ENCODE data around the gene PC.

The PC gene

DNA sequence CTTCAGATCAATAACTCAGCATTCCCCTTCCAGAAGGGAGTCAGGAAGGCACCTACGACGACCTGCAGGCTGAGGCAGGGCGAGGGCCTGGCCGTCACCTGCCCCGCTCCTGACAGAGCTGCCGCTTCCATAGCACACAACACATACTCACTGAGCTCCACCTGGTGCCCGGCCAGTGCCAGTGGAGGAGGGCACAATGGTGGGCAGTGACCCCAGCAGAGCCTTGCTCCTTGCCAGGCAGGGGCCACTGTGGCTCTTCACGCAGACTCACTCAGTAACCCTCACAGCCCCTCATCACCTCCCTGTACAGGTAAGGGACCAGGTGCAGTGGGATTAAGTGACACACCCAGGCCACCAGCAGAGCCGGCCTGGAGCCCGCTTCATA is 76.7 kb downstream of the PC start:
- peaks cover 0 to 20% of the 10 kb centered on the region in 2 donors for H3K4me1 ChIP-seq (ENCODE audit: control insufficient read depth in 1 of 2, insufficient read depth in 2 of 2, low read length in 2 of 2)
- H3K9me3 ChIP-seq (ENCODE audit: control insufficient read depth in 1 of 2, low read length in 2 of 2): no peaks in the 10 kb centered on the region
- H3K4me3 ChIP-seq (ENCODE audit: low read depth in 1 of 2, low read length in 2 of 2): no peak overlapping the region
- no peak overlapping the region for H3K27ac ChIP-seq (ENCODE audit: low read length)
- H3K36me3 ChIP-seq (ENCODE audit: control insufficient read depth in 1 of 2, insufficient read depth in 2 of 2, low read length in 2 of 2): no peaks in the 10 kb centered on the region
- H3K27me3 ChIP-seq (ENCODE audit: low read depth, low read length): no peaks in the 10 kb centered on the region

DNA sequence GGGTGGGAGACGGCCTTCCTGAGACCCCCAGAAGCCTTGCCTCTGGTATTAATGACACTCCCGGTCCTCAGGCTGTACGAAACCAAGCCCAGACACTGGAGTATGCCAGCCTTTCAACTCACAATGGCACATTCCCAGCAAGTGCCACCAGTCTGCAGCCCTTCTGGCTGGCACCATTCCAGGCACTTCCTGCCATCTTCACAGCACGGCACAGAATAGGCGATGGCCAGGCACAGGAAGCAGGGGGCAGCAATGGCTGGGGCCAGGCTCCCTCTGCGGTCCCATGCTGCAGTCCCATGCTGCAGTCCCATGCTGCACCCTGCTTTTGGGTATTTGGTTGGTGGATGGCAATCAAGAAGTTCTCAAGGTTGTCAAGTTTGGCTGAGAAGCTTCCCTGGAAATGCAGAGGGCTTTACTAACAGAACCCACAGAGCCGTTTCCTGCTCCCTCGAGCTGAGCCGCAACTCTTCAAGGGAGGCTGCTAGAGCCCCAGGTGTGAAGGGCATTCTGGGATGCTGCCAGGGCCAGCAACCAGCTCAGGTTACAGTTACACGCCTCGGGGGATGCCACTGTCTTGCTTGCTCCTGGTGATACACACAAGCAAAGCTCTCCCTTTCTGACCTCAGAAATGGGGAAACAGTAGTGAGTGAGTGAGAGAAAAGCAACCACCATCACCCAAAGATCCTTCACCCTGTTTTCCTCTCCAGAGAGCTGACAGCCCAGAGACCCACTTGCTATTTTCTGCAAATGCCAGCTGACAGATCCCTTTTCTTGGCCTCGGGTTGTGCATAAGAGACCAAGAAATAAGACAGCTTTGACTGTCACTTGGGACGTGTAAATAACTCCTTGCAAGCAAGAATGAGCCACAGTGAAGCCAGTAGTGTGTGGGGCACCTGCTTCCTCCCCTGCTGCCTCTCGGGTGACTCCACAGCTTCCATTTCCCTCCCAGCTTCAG is 77.4 kb downstream of the PC start:
- Histone ChIP-seq H3K4me1 (ENCODE audit: control insufficient read depth in 1 of 2, insufficient read depth in 2 of 2, low read length in 2 of 2) (peaks cover 0 to 20% of the 10 kb centered on the region in 2 donors), H3K27ac (ENCODE audit: low read length) (no peak overlapping the region), H3K27me3 (ENCODE audit: low read depth, low read length) (no peaks in the 10 kb centered on the region), H3K9me3 (ENCODE audit: control insufficient read depth in 1 of 2, low read length in 2 of 2) (no peaks in the 10 kb centered on the region), H3K4me3 (ENCODE audit: low read depth in 1 of 2, low read length in 2 of 2) (no peak overlapping the region), H3K36me3 (ENCODE audit: control insufficient read depth in 1 of 2, insufficient read depth in 2 of 2, low read length in 2 of 2) (no peaks in the 10 kb centered on the region)

DNA sequence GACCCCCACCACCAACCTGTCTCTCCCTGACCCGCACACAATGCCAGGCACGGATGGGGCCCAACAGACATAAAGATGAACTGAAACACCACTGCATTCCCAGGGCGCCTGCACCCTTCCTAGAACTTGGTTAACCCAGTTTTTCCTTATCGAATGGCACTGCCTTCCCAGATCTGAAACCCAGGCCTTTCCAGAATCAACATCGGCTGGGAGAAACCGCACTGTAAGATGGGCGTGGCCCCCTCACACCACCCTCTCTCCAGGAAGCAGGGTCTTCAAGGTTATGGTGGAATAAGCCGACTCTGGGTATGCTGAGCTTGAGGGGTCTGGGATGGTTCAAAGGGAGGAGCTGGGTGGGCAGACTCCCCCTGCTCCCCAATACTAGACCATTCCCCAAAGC is 78.2 kb downstream of the PC start:
- Histone ChIP-seq H3K4me3 (ENCODE audit: low read depth in 1 of 2, low read length in 2 of 2) (no peak overlapping the region), H3K27ac (ENCODE audit: low read length) (no peak overlapping the region), H3K4me1 (ENCODE audit: control insufficient read depth in 1 of 2, insufficient read depth in 2 of 2, low read length in 2 of 2) (peaks cover 0 to 20% of the 10 kb centered on the region in 2 donors), H3K36me3 (ENCODE audit: control insufficient read depth in 1 of 2, insufficient read depth in 2 of 2, low read length in 2 of 2) (no peaks in the 10 kb centered on the region), H3K9me3 (ENCODE audit: control insufficient read depth in 1 of 2, low read length in 2 of 2) (no peaks in the 10 kb centered on the region), H3K27me3 (ENCODE audit: low read depth, low read length) (no peaks in the 10 kb centered on the region)

DNA sequence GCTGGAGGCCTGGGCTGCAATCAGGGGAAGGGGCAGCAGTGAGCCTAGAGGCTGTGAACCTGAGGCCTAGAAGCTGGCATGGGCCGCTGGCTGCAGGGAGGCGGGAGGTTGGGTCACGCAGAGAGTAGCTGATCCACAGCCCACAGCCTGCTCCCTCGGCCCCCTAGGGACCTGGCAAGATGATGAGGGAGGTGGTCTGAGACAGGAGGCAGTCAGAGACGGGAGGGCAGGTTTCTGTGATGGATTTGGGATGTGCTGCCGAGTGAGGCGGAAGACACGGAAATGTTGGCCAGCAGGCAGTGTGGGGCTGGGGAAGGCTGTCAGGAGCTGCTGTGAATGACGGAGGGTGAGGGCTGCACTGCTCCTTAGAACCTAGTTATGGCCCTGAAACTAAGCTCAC is 78.6 kb downstream of the PC start:
- Histone ChIP-seq H3K36me3 (ENCODE audit: control insufficient read depth in 1 of 2, insufficient read depth in 2 of 2, low read length in 2 of 2) (no peaks in the 10 kb centered on the region), H3K27me3 (ENCODE audit: low read depth, low read length) (no peaks in the 10 kb centered on the region), H3K27ac (ENCODE audit: low read length) (no peak overlapping the region), H3K4me1 (ENCODE audit: control insufficient read depth in 1 of 2, insufficient read depth in 2 of 2, low read length in 2 of 2) (peaks cover 0 to 20% of the 10 kb centered on the region in 2 donors), H3K9me3 (ENCODE audit: control insufficient read depth in 1 of 2, low read length in 2 of 2) (no peaks in the 10 kb centered on the region), H3K4me3 (ENCODE audit: low read depth in 1 of 2, low read length in 2 of 2) (no peak overlapping the region)

DNA sequence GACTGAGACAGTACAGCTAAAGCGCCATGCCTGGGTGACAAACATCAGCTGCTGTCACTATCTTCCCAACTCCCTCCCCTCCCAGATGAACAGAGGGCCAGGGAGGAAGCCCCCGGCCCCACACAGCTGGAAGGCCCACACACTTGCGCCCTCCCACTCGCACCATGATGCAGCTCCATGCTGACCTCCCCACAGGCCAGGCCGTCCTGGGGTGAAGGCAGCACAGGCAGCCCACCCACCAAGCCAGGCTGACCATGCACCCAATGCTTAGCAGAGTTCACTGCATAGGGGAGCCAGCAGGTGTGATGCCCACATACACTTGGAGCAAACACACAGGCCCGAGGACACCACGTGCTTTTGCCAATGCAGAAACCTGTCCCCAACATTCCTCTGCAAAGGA is 79.2 kb downstream of the PC start:
- no peaks in the 10 kb centered on the region for H3K9me3 ChIP-seq (ENCODE audit: control insufficient read depth in 1 of 2, low read length in 2 of 2)
- no peak overlapping the region for H3K4me3 ChIP-seq (ENCODE audit: low read depth in 1 of 2, low read length in 2 of 2)
- no peaks in the 10 kb centered on the region for H3K27me3 ChIP-seq (ENCODE audit: low read depth, low read length)
- no peak overlapping the region for H3K27ac ChIP-seq (ENCODE audit: low read length)
- peaks cover 0 to 20% of the 10 kb centered on the region in 2 donors for H3K4me1 ChIP-seq (ENCODE audit: control insufficient read depth in 1 of 2, insufficient read depth in 2 of 2, low read length in 2 of 2)
- H3K36me3 ChIP-seq (ENCODE audit: control insufficient read depth in 1 of 2, insufficient read depth in 2 of 2, low read length in 2 of 2): no peaks in the 10 kb centered on the region

DNA sequence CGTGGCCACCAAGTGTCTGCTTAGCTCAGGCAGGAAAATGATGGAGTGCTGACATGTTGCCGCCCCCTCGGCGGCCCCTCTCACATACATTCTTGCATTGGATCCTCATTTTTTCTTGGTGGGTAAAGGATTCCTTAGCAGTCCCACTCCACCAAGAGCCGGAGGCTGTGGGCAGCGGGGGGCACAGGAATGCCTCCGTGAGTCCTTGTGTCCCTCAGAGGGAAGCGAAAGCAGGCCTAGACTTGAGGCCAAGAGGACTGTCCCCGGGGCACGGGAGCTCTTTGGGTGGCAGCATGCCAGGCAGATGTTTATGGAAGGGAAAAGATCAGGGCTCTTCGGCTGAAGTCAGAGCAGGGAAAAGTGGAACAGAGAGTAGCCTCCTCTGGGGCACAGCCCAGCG is 79.7 kb downstream of the PC start:
- no peak overlapping the region for H3K27ac ChIP-seq (ENCODE audit: low read length)
- H3K9me3 ChIP-seq (ENCODE audit: control insufficient read depth in 1 of 2, low read length in 2 of 2): no peaks in the 10 kb centered on the region
- H3K27me3 ChIP-seq (ENCODE audit: low read depth, low read length): no peaks in the 10 kb centered on the region
- peaks cover 0 to 20% of the 10 kb centered on the region in 2 donors for H3K4me1 ChIP-seq (ENCODE audit: control insufficient read depth in 1 of 2, insufficient read depth in 2 of 2, low read length in 2 of 2)
- H3K36me3 ChIP-seq (ENCODE audit: control insufficient read depth in 1 of 2, insufficient read depth in 2 of 2, low read length in 2 of 2): no peaks in the 10 kb centered on the region
- no peak overlapping the region for H3K4me3 ChIP-seq (ENCODE audit: low read depth in 1 of 2, low read length in 2 of 2)

DNA sequence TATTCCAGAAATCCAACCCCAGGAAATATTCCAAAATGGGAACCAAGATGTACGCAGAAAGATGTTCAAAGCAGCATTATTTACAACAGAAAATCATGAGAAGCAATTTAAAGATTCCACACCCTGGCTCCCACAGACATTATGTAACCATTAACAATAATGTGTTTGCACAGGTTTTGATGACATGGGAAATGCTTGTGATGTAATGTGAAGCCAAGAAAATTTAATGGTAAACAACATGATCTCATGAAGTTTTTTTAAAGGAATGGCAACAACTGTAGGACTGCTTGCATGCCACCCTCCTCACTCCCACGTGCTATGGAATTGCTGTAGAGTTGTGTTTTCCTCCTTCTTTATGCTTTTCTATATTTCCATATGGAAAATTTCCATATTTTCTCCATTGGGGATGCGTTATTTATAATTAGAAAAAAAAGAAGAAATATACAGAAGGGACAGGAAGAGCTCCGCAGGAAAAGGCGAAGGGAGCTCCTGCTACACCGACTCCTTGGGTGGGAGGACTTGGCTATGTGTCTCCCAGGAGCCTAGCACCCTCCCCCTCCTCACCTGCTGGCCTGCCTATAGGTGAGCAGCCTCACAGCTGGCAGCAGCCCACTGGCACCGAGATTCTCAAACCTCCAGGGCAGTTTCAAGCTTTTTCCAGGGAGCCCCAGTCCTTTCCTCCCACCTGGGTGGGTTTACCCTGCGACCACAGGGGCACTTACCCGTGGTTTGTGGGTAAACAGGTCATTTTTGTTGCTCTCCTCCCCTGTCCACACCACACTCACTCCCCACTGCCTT is 80.4 kb downstream of the PC start:
- Histone ChIP-seq H3K4me3 (ENCODE audit: low read depth in 1 of 2, low read length in 2 of 2) (no peak overlapping the region), H3K27me3 (ENCODE audit: low read depth, low read length) (no peaks in the 10 kb centered on the region), H3K4me1 (ENCODE audit: control insufficient read depth in 1 of 2, insufficient read depth in 2 of 2, low read length in 2 of 2) (peaks cover 0 to 15% of the 10 kb centered on the region in 2 donors), H3K36me3 (ENCODE audit: control insufficient read depth in 1 of 2, insufficient read depth in 2 of 2, low read length in 2 of 2) (no peaks in the 10 kb centered on the region), H3K9me3 (ENCODE audit: control insufficient read depth in 1 of 2, low read length in 2 of 2) (no peaks in the 10 kb centered on the region), H3K27ac (ENCODE audit: low read length) (no peak overlapping the region)

DNA sequence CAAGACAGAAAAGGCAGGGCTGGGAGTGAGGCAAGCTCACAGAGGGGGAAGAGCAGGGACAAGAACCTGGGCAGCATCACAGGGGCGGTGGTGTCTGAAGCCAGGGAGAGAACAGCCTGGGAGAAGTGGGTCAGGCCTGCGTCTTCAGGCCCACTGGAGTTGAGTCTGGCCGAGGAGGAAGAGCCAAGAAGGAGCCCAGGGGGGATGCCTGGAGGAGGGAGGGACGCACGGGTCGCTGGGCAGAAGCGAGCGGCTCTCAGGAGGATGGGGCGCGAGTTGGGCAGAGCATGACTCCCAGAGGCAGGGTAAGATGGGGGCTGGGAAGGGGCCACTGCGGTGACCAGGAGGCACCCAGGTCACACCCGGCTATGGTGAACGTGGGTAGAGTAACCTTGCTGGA is 82.8 kb downstream of the PC start:
- Histone ChIP-seq H3K27me3 (ENCODE audit: low read depth, low read length) (no peaks in the 10 kb centered on the region), H3K9me3 (ENCODE audit: control insufficient read depth in 1 of 2, low read length in 2 of 2) (no peaks in the 10 kb centered on the region), H3K4me1 (ENCODE audit: control insufficient read depth in 1 of 2, insufficient read depth in 2 of 2, low read length in 2 of 2) (peaks cover 0 to 6% of the 10 kb centered on the region in 2 donors), H3K36me3 (ENCODE audit: control insufficient read depth in 1 of 2, insufficient read depth in 2 of 2, low read length in 2 of 2) (peaks cover 0 to 7% of the 10 kb centered on the region in 2 donors), H3K4me3 (ENCODE audit: low read depth in 1 of 2, low read length in 2 of 2) (no peak overlapping the region), H3K27ac (ENCODE audit: low read length) (no peak overlapping the region)

DNA sequence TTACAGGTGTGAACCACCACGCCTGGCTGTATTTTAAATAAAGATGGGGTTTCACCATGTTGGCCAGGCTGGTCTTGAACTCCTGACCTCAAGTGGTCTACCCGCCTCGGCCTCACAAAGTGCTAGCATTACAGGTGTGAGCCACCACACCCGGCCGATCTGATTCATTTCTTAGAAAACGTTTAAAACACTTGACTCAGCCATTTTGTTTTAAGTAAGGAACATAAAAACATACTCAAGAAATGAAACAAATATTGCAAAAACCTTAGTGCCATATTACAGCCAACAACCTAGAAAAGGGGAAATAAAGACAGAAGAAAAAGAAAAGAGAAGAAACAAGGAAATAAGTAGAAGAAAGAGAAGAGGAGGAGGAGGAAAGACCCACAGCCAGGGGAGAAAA is 84.0 kb downstream of the PC start:
- peaks cover 0 to 6% of the 10 kb centered on the region in 2 donors for H3K4me1 ChIP-seq (ENCODE audit: control insufficient read depth in 1 of 2, insufficient read depth in 2 of 2, low read length in 2 of 2)
- H3K4me3 ChIP-seq (ENCODE audit: low read depth in 1 of 2, low read length in 2 of 2): no peak overlapping the region
- H3K27ac ChIP-seq (ENCODE audit: low read length): no peak overlapping the region
- H3K36me3 ChIP-seq (ENCODE audit: control insufficient read depth in 1 of 2, insufficient read depth in 2 of 2, low read length in 2 of 2): peaks cover 0 to 16% of the 10 kb centered on the region in 2 donors
- no peaks in the 10 kb centered on the region for H3K27me3 ChIP-seq (ENCODE audit: low read depth, low read length)
- H3K9me3 ChIP-seq (ENCODE audit: control insufficient read depth in 1 of 2, low read length in 2 of 2): no peaks in the 10 kb centered on the region

DNA sequence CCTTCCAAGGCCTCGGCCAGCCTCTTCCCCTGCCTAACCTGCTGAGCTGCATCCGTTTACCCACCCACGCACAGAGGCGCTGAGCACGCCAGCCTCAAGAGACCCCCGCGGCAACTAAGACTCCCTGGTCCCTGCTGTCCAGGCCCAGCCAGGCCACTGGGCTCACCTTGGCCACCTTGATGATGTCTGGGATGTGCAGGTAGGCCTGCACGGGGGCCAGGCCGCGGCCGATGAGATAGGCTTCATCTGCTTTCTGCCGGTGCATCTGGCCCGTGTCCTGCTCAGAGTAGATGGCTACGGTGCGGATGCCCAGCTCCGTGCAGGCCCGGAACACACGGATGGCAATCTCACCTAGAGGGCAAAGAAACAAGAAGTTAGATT is 86.7 kb downstream of the PC start:
- H3K27me3 ChIP-seq (ENCODE audit: low read depth, low read length): no peaks in the 10 kb centered on the region
- no peaks in the 10 kb centered on the region for H3K9me3 ChIP-seq (ENCODE audit: control insufficient read depth in 1 of 2, low read length in 2 of 2)
- no peaks in the 10 kb centered on the region for H3K4me1 ChIP-seq (ENCODE audit: control insufficient read depth in 1 of 2, insufficient read depth in 2 of 2, low read length in 2 of 2)
- H3K4me3 ChIP-seq (ENCODE audit: low read depth in 1 of 2, low read length in 2 of 2): no peak overlapping the region
- H3K36me3 ChIP-seq (ENCODE audit: control insufficient read depth in 1 of 2, insufficient read depth in 2 of 2, low read length in 2 of 2): peaks cover 0 to 16% of the 10 kb centered on the region in 2 donors
- H3K27ac ChIP-seq (ENCODE audit: low read length): no peak overlapping the region

DNA sequence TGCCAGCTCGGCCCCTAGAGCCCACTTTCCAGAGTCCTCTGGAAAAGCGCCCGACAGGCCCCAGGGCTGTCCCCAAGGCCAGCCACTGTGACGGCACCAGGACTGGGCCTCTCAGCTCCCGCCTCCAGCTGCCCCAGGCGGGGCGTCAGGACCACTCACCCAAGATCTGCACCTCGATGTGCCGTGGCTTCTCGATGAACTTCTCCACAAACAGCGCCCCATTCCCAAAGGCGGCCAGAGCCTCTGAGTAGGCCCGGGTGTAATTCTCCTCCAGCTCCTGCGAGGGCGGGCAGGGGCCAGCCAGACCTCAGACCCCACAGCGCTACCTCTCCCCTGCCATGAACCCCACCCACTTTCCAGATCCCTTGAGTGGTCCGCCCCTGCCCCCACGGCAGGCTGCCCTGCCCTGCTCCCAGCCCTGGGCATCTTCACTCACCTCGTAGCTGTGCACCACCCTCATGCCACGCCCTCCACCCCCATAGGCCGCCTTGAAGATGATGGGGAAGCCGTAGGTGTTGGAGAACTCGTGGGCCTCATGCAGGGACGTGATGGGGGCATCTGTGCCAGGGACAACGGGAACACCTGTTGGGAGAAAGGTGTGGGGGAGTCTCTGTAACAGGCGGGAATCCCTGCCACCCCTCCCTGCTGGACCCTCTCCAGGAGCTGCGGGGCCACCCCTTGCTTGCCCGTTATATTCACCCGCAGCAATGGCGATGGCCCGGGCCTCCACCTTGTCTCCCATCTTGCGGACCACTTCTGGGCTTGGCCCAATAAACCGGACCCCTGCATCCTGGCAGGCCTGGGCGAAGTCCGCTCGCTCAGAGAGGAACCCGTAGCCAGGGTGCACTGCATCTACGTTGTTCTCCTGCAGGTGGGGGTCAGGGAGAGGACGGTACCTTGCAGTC is 87.3 kb downstream of the PC start:
- H3K9me3 ChIP-seq (ENCODE audit: control insufficient read depth in 1 of 2, low read length in 2 of 2): no peaks in the 10 kb centered on the region
- H3K27me3 ChIP-seq (ENCODE audit: low read depth, low read length): no peaks in the 10 kb centered on the region
- H3K36me3 ChIP-seq (ENCODE audit: control insufficient read depth in 1 of 2, insufficient read depth in 2 of 2, low read length in 2 of 2): peaks cover 0 to 16% of the 10 kb centered on the region in 2 donors
- H3K4me3 ChIP-seq (ENCODE audit: low read depth in 1 of 2, low read length in 2 of 2): no peak overlapping the region
- no peaks in the 10 kb centered on the region for H3K4me1 ChIP-seq (ENCODE audit: control insufficient read depth in 1 of 2, insufficient read depth in 2 of 2, low read length in 2 of 2)
- H3K27ac ChIP-seq (ENCODE audit: low read length): no peak overlapping the region

Data from muscle layer of duodenum (tissue), 2 donors.